ENCODE measurements around the gene PICK1.

Gene PICK1

GRCh38 chr22:38087855-38088254, 30.7 kb downstream of the PICK1 start:
- no peak for DNase-seq (ENCODE audit: low read depth in 2 of 2, low spot score in 1 of 2)

DNA sequence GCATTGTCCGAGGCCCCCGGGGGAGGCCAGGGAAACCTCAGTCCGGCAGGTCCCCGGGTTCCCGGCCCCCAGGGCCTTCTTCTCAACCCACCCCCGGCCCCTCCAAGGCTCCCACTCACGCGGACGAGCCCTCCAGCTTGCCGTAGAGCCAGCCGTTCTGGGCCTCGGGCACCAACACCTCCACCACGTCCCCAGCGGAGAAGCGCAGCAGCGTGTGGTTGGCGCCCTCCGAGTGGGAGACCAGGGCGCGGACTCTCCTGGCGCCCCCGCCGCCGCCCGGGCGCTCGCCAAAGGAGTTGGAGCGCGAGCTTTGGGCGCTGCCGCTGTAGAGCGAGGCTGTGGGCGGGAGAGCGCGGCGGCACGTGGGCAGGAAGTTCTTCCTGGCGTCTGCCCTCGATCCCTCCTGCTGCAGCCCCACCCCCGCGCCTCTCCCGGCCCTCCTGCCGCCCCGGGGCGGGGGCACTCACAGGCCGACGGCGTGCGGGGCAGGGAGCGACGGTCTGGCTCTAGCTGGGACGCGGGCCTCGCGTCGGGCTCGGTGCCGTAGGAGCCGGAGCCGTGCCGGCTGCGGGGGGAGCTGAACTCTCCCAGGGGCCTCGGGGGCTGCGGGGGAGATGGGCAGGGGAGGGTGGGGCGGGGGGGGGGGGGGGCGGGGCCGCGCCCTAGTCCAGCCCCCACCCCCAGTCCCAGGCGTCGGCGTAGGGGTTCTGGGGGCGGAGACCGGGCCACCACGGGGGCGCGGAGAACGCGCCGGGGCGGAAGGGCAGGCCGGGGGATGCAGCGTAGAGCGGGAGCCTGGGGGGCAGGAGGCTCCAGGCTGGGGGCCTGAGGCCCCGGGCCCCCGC, 31.6 kb downstream of the PICK1 start:
- no peak for DNase-seq (ENCODE audit: low read depth in 2 of 2, low spot score in 1 of 2)

DNA sequence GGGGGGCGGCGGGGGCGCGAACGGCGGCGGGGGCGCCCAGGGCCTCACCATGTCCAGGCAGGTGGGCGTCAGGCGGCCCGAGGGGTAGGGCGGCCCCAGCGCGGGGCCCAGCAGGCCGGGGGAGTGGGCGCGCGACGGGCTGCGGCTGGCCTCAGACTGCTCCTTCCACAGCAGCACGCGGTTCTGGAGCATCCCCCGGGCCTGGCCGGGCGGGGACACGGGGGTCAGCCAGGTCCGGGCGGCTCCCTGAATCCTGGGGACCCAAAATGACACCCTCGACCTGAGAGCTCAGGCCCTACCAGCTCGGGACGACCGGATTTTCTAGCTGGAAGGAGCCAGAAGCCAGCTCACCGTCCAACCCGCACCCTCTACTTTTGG, 32.3 kb downstream of the PICK1 start:
- DNase-seq (ENCODE audit: low read depth in 2 of 2, low spot score in 1 of 2), result no peak

DNA sequence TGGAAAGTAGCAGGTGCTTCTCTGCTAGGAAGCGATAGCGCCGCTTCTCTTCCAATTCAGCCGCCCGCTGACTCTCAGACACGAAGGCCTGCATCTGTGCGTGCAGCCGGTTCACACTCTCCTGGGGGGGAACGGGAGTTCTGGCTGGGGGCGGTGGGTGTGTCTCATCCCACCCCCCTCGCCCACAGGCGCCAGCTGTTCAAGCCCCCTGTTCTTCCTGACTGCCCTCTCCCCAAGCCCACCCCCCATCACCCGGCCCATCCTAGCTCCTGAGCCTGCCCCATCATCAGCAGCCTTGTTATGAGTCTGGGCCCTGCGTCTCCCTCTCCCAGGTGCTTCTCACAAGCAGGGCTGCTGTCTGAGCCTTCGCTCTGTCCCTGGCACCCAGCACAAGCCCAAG, 39.9 kb downstream of the PICK1 start:
- DNase-seq (ENCODE audit: low read depth in 2 of 2, low spot score in 1 of 2), result no peak

- no peak for DNase-seq (ENCODE audit: low read depth in 2 of 2, low spot score in 1 of 2)
These were observed 40.6 kb downstream of the PICK1 start for GRCh38 chr22:38097557-38098409.

DNA sequence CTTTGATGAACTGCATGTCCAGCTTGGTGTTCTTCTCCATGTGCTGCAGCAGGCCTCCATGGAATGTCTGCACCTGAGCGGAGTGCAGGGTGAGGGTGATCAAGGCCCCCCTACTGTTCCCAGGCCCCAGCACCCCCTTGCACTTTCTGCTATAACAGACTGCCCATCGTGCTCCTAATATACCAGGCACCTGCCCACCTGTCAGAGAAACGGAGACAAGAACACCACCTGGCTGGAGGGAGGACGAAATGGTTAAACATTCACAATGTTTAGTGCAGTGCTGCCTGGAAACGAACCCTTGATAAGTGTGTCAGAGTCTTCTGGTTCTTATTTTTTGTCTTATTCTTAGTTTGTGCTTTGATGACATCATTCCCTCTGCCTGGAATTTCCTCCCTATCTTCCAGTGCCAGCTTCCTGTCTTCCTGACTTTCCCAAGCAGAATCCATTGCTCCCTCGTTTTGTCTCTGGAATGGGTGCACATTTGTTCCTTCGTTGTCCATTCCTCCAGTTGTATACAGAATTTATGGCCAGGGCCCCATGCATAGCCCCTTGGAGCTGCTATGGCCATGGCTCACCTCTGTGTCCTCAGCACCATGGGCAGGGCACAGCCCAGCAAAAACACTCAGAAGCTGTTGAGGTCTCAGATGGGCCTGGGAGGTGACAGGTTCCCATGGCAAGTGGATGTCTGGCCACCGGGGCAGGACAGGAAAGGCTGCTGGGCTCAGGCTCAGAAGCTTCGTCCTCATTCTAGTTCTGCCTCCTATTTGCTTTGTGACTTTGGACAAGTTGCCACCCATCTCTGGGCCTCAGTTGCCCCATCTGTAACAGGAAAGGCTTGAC, 41.4 kb downstream of the PICK1 start:
- DNase-seq (ENCODE audit: low read depth in 2 of 2, low spot score in 1 of 2), result no peak

GRCh38 chr22:38103641-38104040, 46.4 kb downstream of the PICK1 start:
- no peak for DNase-seq (ENCODE audit: low read depth in 2 of 2, low spot score in 1 of 2)

- DNase-seq (ENCODE audit: low read depth in 2 of 2, low spot score in 1 of 2), result no peak
These were observed 46.9 kb downstream of the PICK1 start for GRCh38 chr22:38104084-38104483.

GRCh38 chr22:38106814-38107578, 49.8 kb downstream of the PICK1 start:
- DNase-seq (ENCODE audit: low read depth in 2 of 2, low spot score in 1 of 2), result no peak

- DNase-seq (ENCODE audit: low read depth in 2 of 2, low spot score in 1 of 2), result no peak
These were observed 50.7 kb downstream of the PICK1 start for GRCh38 chr22:38107692-38108515.

DNA sequence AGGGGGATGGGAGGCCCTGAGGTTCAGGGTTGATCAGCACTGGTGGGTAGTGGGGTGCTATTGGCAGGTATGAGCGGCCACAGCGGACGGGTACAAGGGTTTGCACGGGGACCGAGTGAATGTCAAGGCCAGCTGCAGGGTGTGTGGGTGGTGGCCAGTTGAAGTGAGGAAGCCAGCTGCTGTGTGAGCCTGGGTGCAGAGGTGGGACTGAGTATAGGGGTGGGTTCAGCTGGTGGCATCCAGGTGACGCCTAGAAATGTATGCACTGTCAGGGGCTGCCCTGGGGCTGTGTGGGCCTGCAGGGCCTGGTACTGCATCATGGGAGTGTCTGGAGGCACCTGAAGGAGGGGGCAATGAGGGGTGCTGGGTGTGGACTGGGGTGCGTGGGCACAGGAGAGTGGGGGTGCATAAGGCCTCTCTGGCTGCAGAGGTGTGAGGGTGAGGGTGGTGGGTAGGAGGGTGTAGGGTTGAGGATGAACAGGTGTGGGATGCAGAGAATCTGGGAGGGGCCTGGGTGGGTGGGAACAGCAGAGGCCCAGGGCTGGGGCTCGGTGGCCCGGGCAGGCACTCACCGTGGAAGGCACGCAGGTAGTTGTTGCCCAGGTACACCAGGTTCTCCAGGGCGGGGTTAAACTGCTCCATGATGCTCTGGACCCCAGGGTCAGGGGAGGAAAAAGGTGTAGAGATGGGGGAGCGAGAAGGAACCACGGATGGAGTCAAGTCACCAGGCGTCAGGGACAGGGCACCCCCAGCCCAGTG, 51.5 kb downstream of the PICK1 start:
- no peak for DNase-seq (ENCODE audit: low read depth in 2 of 2, low spot score in 1 of 2)

DNA sequence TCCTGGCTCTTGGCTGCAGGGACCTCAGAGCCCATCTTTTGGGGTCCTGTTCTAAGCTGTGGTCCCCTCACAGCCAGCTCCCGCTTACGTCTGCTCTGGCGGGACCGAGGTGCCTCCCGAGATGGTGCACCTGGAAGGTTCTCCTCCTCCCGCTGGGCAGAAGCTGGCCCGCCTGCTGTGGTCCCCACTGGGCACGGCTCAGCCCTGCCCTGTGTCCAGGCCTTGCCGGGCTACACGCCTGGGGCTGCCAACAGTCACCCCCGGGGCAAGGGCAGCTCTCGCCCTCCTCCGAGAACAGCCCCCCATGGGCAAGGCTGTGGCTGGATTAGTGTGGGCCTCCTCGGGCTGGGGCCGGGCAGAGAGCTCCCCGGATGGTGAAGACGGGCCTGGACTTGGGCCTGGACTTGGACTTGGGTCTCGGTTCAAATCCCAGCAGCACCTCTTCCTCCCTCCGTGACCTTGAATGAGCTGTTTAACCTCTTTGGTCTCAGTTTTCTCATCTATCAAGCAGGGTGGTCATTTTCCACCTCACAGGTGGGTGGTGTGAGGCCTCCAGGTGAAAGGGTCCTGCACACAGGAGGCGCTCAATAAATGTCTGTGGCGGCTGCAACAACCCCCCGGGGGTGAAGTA, 52.3 kb downstream of the PICK1 start:
- no peak for DNase-seq (ENCODE audit: low read depth in 2 of 2, low spot score in 1 of 2)

GRCh38 chr22:38110008-38110862, 53.0 kb downstream of the PICK1 start, which contains the start of gene BAIAP2L2:
TSS of gene BAIAP2L2 (minus strand) at chr22:38110684. CDS start at chr22:38110525, 159 bp downstream.
- DNase-seq (ENCODE audit: low read depth in 2 of 2, low spot score in 1 of 2), result no peak

DNA sequence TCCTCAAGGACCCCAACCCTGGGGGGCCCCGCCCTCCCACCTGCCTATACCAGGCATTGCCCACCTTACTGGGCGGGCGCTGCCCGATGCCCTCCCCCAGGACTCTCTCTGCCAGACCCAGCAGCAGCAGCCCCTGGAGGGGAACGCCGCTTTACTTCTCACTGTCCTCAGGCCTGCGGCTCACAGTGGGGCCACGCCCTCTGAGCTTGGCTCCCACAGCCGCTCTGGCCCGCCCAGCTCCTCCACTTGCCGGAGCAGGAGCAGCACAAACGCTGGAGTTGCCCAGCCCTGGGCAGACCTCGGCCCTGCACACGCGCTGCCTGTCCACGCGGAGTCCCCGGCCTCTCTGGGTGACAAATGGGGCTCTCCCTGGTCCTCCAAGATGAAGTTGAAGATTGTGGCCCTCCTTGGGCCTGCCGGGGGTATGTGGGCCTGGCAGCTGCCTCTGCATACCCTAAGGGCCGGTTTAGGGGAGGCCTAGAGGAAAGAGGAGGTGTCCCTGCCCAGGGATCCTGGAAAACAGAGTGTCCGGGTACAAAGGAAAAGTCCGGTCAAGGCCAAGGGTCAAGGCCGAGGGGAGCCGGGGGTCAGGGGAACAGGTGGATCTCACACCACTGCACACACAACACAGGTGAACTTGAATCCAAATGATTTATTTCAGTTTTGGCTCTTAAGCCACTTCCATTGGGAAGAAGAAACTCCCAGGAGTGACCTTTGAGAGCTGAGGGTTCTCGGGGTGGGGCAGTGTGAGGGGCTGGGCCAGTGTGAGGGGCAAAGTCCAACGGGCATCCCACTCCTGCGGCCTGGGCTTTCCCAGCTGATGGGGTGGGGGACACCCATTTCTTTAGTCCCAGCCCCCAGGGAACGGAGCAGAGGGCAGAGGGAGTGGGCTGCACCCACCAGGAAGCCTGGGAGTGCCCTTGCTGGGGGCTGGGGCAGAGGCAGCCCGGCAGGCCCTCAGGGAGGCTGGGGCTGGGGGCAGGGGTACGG, 54.0 kb downstream of the PICK1 start:
- no peak for DNase-seq (ENCODE audit: low read depth in 2 of 2, low spot score in 1 of 2)

DNA sequence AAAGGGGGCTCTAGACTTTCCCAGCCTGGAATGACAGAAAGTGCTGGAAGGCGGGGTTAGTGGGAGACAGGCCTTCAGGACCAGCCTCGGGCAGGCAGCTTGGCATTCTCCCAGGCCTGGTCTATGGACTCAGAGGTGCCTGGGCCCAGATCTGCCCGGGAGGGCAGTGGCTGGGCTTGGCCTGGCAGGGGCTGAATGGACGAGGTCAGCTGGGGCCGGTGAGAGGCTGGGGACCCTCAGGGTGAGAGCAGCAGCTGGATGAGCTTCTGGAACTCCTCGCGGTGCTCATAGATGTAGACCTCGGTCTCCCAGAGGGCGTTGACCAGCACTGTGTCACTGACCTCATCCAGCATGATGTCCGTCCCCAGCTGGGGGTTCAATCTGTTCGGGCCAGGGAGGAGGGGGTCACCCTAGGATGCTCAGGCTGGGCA, 54.7 kb downstream of the PICK1 start:
- no peak for DNase-seq (ENCODE audit: low read depth in 2 of 2, low spot score in 1 of 2)

DNA sequence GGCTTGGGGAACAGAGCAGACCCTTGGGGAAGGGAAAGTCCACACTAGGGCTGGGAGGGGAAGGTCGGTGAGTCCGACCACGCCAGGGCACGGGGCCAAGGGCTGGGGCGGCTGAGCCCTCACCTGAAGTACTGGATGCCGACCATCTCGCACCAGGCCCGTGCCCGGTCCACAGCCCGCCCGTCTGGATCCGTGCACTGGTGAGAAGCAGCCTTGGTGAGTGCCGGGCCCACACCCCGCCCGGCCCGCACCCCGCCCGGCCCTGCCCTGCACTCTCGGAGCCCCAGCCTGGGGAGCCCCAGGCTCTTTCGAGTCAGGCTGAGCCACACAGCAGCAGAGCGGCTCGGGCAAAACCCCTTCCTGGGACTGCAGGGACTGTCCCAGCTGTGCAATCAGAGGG, 55.2 kb downstream of the PICK1 start:
- DNase-seq (ENCODE audit: low read depth in 2 of 2, low spot score in 1 of 2), result no peak

Data from stimulated activated CD8-positive, alpha-beta memory T cell treated with anti-CD3 and anti-CD28 coated beads, Interleukin-4, amount 100 ng/mL, for 4 hours (primary cell).